Measurements from ENCODE around the gene TOMM40.

DNA sequence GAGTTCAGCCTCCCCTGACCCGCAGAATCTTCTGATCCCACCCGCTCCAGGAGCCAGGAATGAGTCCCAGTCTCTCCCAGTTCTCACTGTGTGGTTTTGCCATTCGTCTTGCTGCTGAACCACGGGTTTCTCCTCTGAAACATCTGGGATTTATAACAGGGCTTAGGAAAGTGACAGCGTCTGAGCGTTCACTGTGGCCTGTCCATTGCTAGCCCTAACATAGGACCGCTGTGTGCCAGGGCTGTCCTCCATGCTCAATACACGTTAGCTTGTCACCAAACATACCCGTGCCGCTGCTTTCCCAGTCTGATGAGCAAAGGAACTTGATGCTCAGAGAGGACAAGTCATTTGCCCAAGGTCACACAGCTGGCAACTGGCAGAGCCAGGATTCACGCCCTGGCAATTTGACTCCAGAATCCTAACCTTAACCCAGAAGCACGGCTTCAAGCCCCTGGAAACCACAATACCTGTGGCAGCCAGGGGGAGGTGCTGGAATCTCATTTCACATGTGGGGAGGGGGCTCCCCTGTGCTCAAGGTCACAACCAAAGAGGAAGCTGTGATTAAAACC is 13.5 kb downstream of the TOMM40 start:
- TF ChIP-seq, protein P1, sequence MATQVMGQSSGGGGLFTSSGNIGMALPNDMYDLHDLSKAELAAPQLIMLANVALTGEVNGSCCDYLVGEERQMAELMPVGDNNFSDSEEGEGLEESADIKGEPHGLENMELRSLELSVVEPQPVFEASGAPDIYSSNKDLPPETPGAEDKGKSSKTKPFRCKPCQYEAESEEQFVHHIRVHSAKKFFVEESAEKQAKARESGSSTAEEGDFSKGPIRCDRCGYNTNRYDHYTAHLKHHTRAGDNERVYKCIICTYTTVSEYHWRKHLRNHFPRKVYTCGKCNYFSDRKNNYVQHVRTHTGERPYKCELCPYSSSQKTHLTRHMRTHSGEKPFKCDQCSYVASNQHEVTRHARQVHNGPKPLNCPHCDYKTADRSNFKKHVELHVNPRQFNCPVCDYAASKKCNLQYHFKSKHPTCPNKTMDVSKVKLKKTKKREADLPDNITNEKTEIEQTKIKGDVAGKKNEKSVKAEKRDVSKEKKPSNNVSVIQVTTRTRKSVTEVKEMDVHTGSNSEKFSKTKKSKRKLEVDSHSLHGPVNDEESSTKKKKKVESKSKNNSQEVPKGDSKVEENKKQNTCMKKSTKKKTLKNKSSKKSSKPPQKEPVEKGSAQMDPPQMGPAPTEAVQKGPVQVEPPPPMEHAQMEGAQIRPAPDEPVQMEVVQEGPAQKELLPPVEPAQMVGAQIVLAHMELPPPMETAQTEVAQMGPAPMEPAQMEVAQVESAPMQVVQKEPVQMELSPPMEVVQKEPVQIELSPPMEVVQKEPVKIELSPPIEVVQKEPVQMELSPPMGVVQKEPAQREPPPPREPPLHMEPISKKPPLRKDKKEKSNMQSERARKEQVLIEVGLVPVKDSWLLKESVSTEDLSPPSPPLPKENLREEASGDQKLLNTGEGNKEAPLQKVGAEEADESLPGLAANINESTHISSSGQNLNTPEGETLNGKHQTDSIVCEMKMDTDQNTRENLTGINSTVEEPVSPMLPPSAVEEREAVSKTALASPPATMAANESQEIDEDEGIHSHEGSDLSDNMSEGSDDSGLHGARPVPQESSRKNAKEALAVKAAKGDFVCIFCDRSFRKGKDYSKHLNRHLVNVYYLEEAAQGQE (IDR thresholded peaks at IDR 0.05; ENCODE audit: insufficient read depth in 1 of 2, low read depth in 2 of 2, low read length in 2 of 2) = no peak
- no peak for TF ChIP-seq TAF1 (IDR thresholded peaks at IDR 0.05; ENCODE audit: borderline replicate concordance, insufficient read depth, low read length)
- TF ChIP-seq SIN3A (IDR thresholded peaks at IDR 0.05; ENCODE audit: borderline replicate concordance, insufficient read depth, low read length) = no peak
- peak; percentile 68; the same call in 1 of the 2 replicates for TF ChIP-seq POLR2AphosphoS5 (IDR thresholded peaks at IDR 0.05; ENCODE audit: low read depth, low read length)
